Measurements from ENCODE around the gene WWOX. TPM values are rescaled to one million over a fixed set of nuclear protein-coding genes. Genes with fewer than 3 reads are reported as not detected.

The WWOX gene
- total RNA-seq, 1 experiment from 2014 or later: 35.6 TPM

DNA sequence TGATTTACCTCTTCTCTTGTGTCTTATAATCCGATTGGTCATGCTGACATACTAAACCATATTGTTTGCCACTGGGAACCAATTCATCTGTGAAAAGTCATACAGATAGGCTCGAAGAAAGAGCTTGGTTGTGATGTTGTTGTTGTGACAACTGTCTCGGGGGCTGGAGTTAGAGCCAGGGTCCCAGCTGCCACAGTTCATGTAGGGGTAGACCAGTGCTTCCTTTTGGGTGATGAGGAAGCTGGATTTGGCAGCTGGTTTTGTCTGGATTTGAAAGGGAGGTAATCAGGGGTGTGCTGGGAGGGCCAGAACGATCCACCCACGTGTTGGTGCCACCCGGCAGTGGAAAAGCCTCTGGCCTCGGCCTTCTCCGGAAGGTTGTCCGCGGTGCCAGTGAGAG is 438.1 kb downstream of the WWOX start:
- intact Hi-C loops (cut with micrococcal nuclease; ENCODE audit: unreplicated experiment): no loop called here
- H3F3A ChIP-seq (ENCODE audit: insufficient read depth, low read depth): no peaks in the 10 kb centered on the region
- ChIA-PET POLR2A (ENCODE audit: unreplicated experiment) (interaction anchor here (0.6 kb wide), 1 partner anchor 125 kb away, joined by 4 read pairs; no protein-coding TSS in a partner anchor), CTCF (no interaction called here)
- no peaks in the 10 kb centered on the region for H3K4me1 ChIP-seq (replicated peaks; ENCODE audit: insufficient read depth)
- H4K20me1 ChIP-seq (ENCODE audit: insufficient read depth): no peaks in the 10 kb centered on the region
- no peak overlapping the region for H3K27ac ChIP-seq
- no peak overlapping the region for H2AFZ ChIP-seq
- no peaks in the 10 kb centered on the region for H3K36me3 ChIP-seq (ENCODE audit: low read depth)
- no peaks in the 10 kb centered on the region for H3K9me3 ChIP-seq (ENCODE audit: insufficient read depth, low read depth)
- H3K79me2 ChIP-seq (ENCODE audit: low read depth): no peaks in the 10 kb centered on the region
- H3K4me3 ChIP-seq: no peak overlapping the region
- no peak overlapping the region for H3K4me2 ChIP-seq
- no peak for TF ChIP-seq CTCF (conservative IDR thresholded peaks at IDR 0.05)
- TF ChIP-seq EZH2 (IDR thresholded peaks at IDR 0.05; ENCODE audit: low read depth): no peak
- H3K27me3 ChIP-seq (ENCODE audit: insufficient read depth, low read depth): no peaks in the 10 kb centered on the region
- BruUV-seq (replicated peaks): no TSS peak
- no peaks in the 10 kb centered on the region for H3K9me2 ChIP-seq (ENCODE audit: insufficient read depth)
- DNase-seq: no peak

- Histone ChIP-seq H3K27ac (no peak overlapping the region), H3K27me3 (ENCODE audit: insufficient read depth, low read depth) (no peaks in the 10 kb centered on the region), H3K9me3 (ENCODE audit: insufficient read depth, low read depth) (no peaks in the 10 kb centered on the region), H3K4me2 (no peak overlapping the region), H3F3A (ENCODE audit: insufficient read depth, low read depth) (no peaks in the 10 kb centered on the region), H3K4me1 (replicated peaks; ENCODE audit: insufficient read depth) (no peaks in the 10 kb centered on the region), H2AFZ (no peak overlapping the region), H3K36me3 (ENCODE audit: low read depth) (no peaks in the 10 kb centered on the region), H4K20me1 (ENCODE audit: insufficient read depth) (no peaks in the 10 kb centered on the region), H3K4me3 (no peak overlapping the region), H3K9me2 (ENCODE audit: insufficient read depth) (no peaks in the 10 kb centered on the region), H3K79me2 (ENCODE audit: low read depth) (no peaks in the 10 kb centered on the region)
- POLR2A ChIA-PET (ENCODE audit: unreplicated experiment): interaction anchor here (0.6 kb wide), 1 partner anchor 124 kb away, joined by 4 read pairs; no protein-coding TSS in a partner anchor
- intact Hi-C loops (cut with micrococcal nuclease; ENCODE audit: unreplicated experiment): no loop called here
- DNase-seq: no peak
- no TSS peak for BruUV-seq (replicated peaks)
- no peak for TF ChIP-seq EZH2 (IDR thresholded peaks at IDR 0.05; ENCODE audit: low read depth)
- CTCF ChIA-PET: no interaction called here
Measured at GRCh38 chr16:78538292-78538691, 438.8 kb downstream of the WWOX start.

DNA sequence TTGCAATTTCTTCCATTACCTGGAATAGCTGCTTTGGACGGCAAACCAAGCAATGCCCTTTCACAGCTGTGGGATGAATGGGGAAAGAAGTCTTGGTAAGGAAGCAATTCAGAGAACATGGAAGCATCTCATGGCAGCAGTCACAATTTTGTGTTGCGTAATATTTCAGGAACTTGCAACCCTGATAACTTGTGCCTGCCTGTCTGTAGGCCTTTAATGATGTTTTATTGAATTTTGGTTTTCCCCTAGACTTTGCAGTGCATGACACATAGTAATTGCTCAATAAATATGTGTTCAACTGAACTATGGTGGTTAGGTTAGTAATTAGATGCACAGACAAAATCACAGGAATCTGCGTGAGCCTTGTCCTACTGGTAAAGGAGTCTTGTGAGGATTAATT is 439.5 kb downstream of the WWOX start:
- no peak for DNase-seq
- CTCF ChIA-PET: interaction anchor here (0.6 kb wide), 1 partner anchor 39 kb away, joined by 3 read pairs; no protein-coding TSS in a partner anchor
- BruUV-seq (replicated peaks): no TSS peak
- Histone ChIP-seq H3K4me3 (no peak overlapping the region), H3K27ac (no peak overlapping the region), H3K27me3 (ENCODE audit: insufficient read depth, low read depth) (no peaks in the 10 kb centered on the region), H3K9me3 (ENCODE audit: insufficient read depth, low read depth) (no peaks in the 10 kb centered on the region), H2AFZ (no peak overlapping the region), H4K20me1 (ENCODE audit: insufficient read depth) (no peaks in the 10 kb centered on the region), H3K79me2 (ENCODE audit: low read depth) (no peaks in the 10 kb centered on the region), H3F3A (ENCODE audit: insufficient read depth, low read depth) (no peaks in the 10 kb centered on the region), H3K4me1 (replicated peaks; ENCODE audit: insufficient read depth) (no peaks in the 10 kb centered on the region), H3K4me2 (no peak overlapping the region), H3K9me2 (ENCODE audit: insufficient read depth) (no peaks in the 10 kb centered on the region), H3K36me3 (ENCODE audit: low read depth) (no peaks in the 10 kb centered on the region)
- TF ChIP-seq CTCF (conservative IDR thresholded peaks at IDR 0.05): no peak
- no peak for TF ChIP-seq EZH2 (IDR thresholded peaks at IDR 0.05; ENCODE audit: low read depth)
- intact Hi-C loops (cut with micrococcal nuclease; ENCODE audit: unreplicated experiment): no loop called here
- POLR2A ChIA-PET (ENCODE audit: unreplicated experiment): no interaction called here

DNA sequence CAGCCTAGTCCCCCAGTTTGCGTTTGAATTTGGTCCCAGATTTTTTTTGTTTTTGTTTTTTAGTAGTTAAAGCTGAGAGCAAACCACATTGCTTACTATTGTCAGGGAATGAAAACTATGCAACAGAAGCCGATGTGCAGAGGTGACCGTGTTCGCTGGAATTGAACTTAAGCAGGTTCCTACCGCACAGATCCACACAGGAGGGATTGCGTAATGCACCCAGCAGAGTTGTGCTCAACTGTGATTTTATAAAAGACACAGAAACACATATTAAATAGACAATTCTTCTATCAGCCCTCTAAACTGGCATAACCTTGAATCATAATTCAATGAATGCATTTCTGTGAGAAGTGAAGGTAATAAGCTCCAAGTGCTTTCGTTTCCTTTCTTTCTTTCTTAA is 443.0 kb downstream of the WWOX start:
- Histone ChIP-seq H3K9me2 (ENCODE audit: insufficient read depth) (no peaks in the 10 kb centered on the region), H4K20me1 (ENCODE audit: insufficient read depth) (no peaks in the 10 kb centered on the region), H3K4me3 (no peak overlapping the region), H3K9me3 (ENCODE audit: insufficient read depth, low read depth) (no peaks in the 10 kb centered on the region), H2AFZ (no peak overlapping the region), H3K27me3 (ENCODE audit: insufficient read depth, low read depth) (no peaks in the 10 kb centered on the region), H3K4me2 (no peak overlapping the region), H3K4me1 (replicated peaks; ENCODE audit: insufficient read depth) (no peaks in the 10 kb centered on the region), H3K36me3 (ENCODE audit: low read depth) (no peaks in the 10 kb centered on the region), H3K79me2 (ENCODE audit: low read depth) (no peaks in the 10 kb centered on the region), H3K27ac (no peak overlapping the region), H3F3A (ENCODE audit: insufficient read depth, low read depth) (no peaks in the 10 kb centered on the region)
- no peak for TF ChIP-seq CTCF (conservative IDR thresholded peaks at IDR 0.05)
- ChIA-PET POLR2A (ENCODE audit: unreplicated experiment) (no interaction called here), CTCF (no interaction called here)
- intact Hi-C loops (cut with micrococcal nuclease; ENCODE audit: unreplicated experiment): no loop called here
- DNase-seq: no peak
- BruUV-seq (replicated peaks): no TSS peak

All from PC-9 (cell line).